GM10266 (cell line): ENCODE results near the gene ARV1.
"Not testable (repeated sequence)": the region's sequence is repeated elsewhere in the genome, so short reads cannot be mapped to it uniquely, and the experiment has no call there.

Experiments used
- DNase-seq: peaks from one replicate; pipeline ENCODE4 v3.0.0; 2012; ENCODE audit errors: extremely low spot score
- TF ChIP-seq, protein P1 (sequence below): IDR thresholded peaks from 2 replicates; pipeline ENCODE4 v1.5.1; 2012; ENCODE audit warnings: mild to moderate bottlenecking, low read depth; ENCODE audit not compliant: control insufficient read depth, insufficient read depth; ENCODE audit errors: missing control alignments

Gene ARV1

GRCh38 chr1:231016966-231017365 is 38.1 kb downstream of the ARV1 start:
- no peak for DNase-seq
- TF ChIP-seq, protein P1, sequence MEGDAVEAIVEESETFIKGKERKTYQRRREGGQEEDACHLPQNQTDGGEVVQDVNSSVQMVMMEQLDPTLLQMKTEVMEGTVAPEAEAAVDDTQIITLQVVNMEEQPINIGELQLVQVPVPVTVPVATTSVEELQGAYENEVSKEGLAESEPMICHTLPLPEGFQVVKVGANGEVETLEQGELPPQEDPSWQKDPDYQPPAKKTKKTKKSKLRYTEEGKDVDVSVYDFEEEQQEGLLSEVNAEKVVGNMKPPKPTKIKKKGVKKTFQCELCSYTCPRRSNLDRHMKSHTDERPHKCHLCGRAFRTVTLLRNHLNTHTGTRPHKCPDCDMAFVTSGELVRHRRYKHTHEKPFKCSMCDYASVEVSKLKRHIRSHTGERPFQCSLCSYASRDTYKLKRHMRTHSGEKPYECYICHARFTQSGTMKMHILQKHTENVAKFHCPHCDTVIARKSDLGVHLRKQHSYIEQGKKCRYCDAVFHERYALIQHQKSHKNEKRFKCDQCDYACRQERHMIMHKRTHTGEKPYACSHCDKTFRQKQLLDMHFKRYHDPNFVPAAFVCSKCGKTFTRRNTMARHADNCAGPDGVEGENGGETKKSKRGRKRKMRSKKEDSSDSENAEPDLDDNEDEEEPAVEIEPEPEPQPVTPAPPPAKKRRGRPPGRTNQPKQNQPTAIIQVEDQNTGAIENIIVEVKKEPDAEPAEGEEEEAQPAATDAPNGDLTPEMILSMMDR = no peak

DNA sequence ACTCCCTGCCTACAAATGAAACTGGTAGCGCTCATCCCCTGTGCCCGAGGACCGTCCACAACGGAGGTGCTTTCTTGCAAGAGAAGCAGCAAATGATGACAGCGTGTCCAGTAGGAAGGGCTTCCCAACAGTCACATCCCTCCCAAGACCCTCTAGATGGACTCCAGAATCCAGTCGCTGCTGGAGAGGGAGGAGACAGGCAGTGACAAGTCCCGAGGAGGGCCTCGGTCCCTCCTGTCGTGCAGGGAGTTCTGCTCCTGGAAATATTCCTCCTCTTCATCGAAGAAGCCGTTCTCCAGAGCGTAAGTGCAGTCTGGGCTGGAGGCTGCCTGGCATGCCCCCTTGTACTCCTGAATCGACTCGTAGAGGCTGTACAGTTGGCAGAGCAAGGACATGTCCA is 40.8 kb downstream of the ARV1 start:
- TF ChIP-seq, protein P1 = no peak

GRCh38 chr1:231020139-231020601 is 41.3 kb downstream of the ARV1 start:
- no peak for DNase-seq
- TF ChIP-seq, protein P1 = no peak

More for the DNA sequence above, 40.8 kb downstream of the ARV1 start:
- DNase-seq = no peak

- TF ChIP-seq, protein P1 = no peak
- no peak for DNase-seq
Observed at GRCh38 chr1:231020816-231021215, 41.9 kb downstream of the ARV1 start.

DNA sequence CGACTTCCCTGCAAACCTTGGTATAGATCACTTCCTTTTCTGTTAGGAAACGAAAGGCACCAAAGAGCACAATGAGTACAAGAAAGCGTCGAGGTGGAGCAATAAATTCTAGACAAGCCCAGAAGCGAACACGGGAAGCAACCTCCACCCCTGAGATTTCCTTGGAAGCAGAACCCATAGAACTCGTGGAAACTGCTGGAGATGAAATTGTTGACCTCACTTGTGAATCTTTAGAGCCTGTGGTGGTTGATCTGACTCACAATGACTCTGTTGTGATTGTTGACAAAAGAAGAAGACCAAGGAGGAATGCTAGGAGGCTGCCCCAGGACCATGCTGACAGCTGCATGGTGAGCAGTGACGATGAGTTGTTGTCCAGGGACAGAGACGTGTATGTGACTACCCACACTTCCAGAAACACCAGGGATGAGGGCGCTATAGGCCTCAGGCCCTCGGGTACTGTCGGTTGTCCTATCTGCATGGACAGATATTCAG is 42.7 kb downstream of the ARV1 start:
- DNase-seq = no peak
- TF ChIP-seq, protein P1 = no peak

DNA sequence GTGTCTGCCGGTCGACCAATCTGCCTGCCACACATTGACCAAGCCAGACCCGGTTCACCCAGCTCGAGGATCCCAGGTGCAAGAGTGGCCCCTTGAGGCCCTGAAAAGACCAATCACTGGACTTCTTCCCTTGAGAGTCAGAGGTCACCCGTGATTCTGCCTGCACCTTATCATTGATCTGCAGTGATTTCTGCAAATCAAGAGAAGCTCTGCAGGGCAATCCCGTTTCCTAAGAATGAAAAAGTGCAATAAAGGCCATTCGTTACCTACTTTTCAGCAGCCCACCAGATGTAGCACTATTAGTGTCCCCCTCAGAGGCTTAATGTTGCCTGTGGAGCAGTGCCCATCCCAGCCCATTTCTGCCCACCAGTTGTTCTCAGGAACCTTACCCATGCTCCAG is 43.6 kb downstream of the ARV1 start:
- not testable (repeated sequence) for DNase-seq

GRCh38 chr1:231023150-231023549 is 44.3 kb downstream of the ARV1 start:
- DNase-seq = no peak
- TF ChIP-seq, protein P1 = no peak

- DNase-seq = no peak
- TF ChIP-seq, protein P1 = no peak
Observed at GRCh38 chr1:231026576-231026975, 47.7 kb downstream of the ARV1 start.
